ENCODE data around the gene ADAMTS16.

ADAMTS16 gene

DNA sequence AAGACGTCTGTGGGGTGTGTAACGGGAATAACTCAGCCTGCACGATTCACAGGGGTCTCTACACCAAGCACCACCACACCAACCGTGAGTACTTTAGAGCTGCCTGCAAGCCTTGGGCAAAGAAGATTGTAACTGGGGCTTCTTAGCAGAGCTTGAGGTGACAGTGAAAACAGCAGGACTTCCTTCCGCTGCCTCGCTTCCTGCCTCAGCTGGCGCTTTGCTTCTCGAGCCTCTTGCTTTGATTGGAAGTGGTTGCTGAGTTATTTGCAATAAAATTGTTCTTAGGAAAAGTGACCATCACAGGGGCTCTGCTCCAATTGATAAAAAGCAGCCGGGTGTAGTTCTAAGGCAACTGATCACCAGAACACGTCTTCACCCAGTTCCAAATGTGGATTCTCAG lies 99.1 kb downstream of the ADAMTS16 start:
- no peak for DNase-seq

DNA sequence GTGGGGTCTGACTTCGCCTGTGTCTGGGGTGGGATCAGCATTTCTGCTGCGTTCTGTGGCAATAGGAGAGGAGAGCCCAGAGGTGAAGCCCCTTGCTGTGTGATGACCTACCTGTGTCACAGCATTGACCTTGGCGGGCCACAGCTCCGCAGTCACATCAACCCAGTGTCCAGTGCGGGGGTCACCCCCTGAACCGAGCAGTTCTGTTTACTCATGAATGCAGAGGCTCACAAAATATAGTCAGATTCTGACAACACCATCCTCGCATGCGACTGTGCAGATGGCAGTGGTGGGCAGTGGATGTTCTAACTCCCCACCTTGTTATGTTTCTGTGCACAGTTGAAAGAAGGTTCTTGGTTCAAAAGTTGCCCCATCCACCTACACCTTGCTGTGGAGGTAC lies 100.1 kb downstream of the ADAMTS16 start:
- DNase-seq: no peak

DNA sequence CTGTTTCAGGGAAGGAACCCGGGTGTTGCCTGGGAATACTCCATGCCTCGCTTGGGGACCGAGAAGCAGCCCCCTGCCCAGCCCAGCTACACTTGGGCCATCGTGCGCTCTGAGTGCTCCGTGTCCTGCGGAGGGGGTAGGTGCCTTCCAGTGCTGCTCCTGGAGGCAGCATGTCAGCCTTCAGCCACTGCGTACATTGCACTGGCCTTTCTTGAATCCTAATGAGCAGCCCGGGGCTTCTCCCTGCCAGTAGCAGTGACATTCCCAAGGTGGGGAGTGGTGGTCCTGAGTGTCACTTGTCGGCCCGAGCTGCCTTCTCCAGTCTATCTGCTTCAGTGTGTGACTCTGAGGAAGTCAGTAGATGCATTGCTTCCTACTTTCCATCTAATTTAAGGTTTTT lies 101.9 kb downstream of the ADAMTS16 start:
- DNase-seq: no peak

DNA sequence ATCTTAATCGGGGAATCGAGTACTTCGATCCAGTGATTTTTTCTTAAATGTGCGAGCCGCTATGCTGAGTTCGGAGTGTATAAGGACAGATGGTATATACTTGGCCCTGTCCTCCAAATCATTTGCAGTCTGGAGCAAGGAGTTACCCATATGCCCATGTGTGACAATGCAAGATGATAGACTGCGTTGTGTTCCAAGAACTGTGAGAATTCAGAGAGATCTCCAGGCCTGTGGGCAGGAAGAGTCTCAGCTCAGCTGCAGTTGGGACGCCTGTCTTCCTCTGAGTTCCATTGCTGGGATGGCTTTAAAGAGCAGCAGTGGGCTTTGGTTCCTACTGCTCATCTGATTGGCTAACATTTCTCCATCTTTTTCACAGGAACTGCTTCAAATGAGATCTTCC lies 106.6 kb downstream of the ADAMTS16 start:
- no peak for DNase-seq

DNA sequence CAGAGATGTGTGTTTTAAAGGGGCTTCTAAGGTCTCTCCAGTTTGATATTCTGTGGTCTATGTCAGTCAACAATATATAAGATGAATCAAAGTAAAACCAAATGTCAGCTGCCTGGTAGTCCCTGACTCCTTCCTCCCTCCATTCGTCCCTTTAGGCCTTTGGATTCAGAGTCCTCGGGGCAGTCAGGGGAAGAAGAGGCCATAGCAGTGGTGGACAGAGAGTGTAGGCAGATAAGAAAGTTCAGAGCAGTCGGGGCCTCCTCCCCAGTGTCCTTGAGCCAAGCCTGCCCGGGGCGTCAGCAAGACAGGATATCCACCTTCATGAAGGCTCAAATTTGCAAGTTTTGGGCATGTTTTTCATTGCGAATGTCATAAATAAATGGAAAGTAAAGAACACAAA lies 110.6 kb downstream of the ADAMTS16 start:
- no peak for DNase-seq

DNA sequence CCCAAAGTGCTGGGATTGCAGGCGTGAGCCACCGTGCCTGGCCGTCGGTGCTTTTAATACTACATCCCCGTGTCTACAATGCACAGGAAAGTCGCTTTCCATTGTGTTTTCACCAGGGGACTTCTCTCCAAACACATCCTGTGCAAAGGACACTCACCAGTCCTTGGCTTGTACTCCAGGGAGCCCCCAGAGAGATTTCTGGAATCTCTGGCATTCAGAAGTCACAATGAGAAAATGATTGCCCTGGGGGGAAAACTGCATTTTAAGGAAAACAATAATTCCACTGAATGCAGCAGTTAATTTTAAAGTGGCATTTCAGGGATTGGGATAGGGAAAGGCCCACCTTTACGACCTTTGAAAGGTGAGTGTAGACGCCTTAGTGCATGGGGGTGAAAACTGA lies 112.0 kb downstream of the ADAMTS16 start:
- DNase-seq: no peak

DNA sequence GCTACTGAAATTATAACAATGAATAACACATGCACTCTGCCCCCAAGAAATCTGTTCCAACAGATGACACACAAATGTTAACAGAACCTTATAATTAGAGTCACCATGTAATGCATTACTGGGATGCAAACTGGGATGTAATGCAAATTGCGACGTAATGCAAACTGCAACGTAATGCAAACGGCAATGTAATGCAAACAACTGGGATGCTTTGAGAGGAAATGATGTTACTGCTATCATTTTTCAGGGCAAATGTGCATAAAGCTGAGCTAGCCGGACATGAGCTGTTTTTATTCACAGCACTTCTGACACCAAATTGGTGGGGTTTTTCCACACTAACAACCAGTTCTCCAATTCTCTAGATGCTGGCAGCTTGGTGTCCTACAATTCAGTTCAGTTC lies 117.2 kb downstream of the ADAMTS16 start:
- no peak for DNase-seq

DNA sequence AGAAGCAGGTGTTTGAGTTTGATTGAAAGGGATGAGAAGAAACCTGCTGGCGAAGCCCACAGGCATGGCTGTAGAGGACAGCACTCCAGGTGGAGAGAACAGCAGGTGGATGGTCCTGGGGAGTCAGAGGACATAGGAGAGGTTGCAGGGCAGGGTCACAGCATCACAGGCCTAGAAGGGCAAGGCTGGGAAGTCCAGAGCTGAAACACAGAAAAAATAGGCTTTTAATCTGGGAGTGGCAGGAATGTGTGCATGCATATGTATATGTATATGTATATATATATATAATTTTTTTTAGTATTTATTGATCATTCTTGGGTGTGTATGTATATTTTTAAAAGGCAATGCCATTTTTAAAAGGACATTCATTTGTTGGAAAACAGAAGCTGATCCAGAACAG lies 118.4 kb downstream of the ADAMTS16 start:
- no peak for DNase-seq

DNA sequence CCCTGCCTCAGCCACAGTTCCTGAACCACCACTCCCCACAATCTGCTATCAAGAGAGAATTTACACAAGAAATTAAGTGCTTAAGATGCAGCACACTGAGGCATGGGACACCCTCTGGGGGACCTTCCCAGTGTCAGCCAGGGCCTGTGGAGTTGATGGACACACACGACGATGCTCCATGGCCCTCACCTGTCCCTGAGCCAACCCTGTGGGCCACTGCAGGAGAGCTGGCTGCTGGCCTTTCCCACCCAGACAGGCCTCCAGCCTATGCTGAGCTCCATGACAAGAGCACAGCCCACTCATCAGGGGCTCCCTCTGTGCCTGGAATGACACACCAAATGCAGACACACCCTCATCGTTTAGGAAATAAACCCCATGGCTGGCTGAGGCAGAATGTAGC lies 124.6 kb downstream of the ADAMTS16 start:
- no peak for DNase-seq

DNA sequence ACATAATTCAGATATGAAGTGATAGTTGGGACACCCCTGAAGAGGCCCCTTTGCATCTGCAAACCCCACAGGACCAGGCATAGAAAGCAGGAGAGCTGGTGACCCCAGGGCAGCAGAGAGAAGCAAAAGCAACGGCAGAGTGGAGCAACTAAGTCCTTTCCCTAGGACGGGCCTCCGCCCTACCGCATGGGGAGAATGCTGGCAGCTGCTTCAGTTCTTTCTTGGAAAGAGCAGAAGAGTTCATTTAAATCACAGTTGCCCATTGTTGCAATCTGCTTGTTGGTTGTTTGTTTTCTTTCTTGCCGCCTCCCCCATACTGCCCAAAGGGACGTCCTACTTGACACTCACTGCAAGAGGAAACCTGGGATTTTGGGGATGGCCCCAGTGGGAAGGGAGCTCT lies 126.2 kb downstream of the ADAMTS16 start:
- no peak for DNase-seq

DNA sequence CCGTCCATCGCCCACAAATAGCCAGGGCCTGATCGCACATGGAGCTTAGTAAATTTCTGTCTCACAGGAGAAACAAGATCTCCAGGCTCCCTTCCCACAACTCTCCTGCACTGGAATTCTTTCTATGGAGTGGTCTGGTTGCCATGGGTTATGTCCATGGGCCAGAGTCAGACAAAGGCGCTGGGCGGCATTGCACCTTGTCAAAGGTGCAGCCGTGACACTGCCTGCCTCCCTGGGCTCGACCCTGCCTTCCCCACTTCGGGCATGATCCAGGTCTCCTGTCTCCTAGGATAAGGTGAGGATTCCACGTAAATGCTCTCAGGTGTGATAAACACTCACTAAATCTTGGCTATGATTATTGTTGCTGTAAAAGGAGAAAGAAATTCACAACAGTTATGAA lies 130.0 kb downstream of the ADAMTS16 start:
- no peak for DNase-seq

DNA sequence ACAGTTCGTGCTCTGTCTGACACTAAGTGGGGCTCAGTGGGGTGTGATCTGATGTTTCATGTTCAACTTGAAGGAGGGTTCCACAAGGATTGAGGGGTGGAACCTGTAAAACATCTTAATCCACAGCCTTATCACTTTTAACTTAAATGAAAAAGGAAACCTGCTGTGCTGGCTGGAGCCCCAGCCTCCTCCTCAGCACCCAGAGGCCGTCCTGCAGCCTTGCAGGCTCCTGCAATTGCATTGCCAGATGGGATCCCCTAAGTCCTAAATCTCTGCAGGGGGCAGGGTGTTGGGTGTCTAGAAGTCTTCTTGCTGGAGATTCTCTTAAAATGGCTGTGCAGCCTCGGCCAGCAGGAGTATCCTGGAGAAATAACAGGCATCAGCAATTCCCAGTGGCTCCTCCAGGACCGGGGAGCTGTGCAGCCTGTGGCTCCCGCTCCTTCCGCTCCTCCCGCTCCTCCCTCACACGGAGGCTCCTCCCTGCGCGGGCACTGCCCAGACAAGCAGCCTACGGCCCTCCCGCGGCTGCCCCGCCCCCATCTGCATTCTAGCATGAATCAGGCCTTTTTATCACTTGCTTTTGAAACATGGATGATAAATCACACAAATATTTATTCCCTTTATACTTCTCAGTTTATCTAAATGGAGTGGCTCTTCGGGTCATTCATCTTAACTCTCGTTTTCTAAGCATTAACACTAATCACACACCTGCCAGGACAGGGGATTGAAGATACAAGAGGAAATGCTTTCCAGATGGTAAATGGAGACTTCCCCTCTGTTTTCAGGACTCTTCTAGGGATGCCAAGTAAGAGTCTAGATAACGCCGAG lies 131.0 kb downstream of the ADAMTS16 start:
- no peak for DNase-seq

DNA sequence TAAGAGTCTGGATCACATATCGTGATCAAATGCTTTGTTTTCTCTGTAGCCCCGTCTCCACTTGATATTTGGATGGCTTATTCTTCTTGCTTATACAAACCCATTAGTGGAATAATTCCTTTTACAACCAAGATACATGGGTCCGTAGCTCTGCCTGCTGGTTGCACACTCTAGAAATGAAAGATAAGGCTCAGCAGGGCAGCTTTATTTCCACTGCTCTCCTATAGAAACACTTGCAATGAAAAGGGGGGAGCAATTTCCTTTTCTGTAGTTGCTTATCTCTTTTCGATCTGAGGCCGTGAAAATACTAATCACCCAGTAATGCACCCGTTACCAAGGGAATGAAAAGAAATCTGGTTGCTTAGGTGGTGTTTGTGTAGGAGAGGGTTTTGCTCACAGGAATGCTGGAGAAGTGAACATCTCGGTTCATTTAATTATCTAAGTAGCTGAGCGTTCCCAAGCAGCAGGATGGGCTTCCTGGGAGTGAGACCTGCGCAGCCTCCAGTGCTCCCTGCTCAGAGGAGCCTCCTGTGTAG lies 131.7 kb downstream of the ADAMTS16 start:
- no peak for DNase-seq

DNA sequence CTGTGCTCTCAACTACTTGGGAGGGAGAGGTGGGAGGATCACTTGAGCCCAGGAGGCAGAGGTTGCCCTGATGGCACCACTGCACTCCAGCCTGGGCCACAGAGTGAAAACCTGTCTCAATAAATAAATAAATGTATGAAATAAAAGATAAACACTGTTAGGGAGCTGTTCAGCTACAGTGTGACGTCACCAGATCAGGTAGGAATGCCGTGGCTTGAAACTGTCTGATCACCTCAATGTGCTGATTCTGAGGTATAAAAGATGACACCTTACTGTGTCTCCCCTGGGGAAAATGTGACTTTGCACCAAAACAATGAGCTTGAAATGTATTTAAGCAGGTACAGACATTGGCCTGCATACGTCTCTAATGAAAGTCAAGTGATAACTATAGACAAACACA lies 133.3 kb downstream of the ADAMTS16 start:
- DNase-seq: no peak

DNA sequence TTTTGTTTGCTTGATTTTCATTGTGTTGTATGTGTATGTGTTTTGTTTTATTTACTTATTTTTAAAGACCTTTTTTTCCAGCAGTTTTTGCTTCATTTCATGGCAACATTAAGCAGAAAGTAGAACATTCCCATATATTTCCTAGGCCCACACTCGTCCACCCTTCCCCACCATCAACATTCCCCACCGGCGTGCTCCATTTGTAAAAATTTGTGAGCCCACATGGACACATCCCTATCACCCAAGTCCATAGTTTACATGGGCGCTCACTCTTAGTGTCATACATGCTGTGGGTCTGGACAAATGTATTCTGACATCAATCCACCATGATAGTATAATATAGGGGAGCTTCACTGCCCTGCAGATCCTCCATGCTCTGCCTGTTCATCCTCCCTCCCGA lies 133.8 kb downstream of the ADAMTS16 start:
- no peak for DNase-seq

DNA sequence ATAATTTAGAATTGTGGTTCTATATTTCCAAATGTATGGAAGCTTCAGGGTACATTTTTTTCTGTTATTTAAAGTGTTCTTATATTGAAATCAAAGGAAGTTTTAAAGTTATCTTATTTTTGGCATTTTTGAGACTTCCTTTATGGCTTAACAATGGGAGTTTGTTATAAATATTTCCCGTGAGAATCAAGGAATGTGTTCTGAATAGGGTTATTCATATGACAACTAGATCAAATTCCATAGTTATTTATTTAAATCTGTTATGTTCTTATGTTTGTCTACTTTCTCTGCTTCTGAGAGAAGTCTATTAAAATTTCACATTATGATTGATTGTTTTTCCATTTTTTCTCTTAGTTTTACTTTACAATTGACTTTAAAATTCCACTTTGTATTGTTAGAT lies 135.1 kb downstream of the ADAMTS16 start:
- no peak for DNase-seq

DNA sequence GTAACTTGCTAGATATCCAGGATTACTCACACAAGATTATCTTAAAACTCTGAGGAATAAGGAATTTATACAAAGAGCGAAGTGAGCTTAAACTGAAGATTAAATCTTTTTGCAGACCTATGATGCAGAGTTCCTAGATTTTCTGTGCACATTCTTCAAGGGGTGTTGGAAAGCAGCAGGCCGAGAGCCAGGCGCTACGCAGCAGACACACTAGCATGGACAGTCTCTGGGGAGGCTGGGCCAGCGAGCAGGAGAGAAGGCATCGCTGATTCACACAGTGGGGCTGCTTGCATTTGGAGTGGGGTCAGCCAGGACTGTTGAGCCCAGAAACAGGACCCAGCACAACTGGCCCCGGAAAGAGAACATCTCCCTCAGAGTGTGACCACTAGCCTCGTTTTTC lies 136.3 kb downstream of the ADAMTS16 start:
- no peak for DNase-seq

DNA sequence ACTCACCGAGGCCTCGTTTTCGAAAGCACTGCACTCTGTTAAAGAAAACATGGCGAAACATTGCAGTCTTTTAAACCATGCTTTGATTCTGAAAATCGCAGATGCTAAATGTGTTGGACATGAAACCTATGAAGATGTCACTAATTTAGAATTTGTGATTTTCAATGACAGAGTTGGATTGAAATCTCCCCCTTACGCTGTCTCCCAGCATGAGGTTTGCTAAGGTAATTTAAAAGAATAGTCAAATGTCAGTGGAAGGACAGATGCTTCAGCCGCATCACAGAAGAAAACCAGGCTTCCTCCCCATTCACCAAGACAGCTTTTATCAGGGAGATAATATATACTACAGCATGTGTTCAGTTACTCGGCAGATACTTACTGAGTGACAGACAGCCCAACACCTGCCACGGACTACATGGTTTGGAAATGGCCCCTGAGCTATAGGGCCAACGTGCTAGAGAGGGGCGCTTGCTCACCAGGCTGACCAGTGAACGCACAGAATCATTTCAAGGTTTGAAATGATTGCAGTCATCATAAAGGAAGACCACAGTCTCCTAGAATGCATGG lies 136.9 kb downstream of the ADAMTS16 start:
- no peak for DNase-seq

DNA sequence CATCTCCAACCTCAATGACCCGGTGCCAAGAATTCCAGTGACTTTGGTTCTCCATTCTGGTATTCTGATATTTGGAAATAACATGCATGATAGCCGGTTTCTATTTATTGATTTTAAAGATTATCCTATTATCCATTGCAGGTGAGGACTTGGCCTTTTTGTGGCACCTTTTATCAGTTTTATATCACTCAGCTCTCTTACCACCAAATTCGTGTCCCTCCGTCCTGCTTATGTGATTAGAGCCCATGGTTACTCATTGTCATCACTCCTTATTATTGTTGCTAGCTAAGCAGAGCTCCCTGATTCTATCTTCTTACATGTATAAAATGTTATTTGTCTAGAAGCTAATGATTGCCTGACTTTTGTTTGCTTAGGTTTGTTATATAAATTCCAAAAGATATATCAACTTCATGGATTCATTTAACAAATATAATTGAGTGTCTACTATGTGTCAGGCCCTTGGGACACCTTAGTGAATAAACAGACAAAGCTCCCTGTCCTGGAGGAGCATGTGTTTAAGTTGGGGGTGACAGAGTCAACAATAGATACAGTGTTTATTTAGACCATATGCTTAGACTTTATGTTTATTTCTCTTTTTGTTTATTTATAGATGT lies 138.2 kb downstream of the ADAMTS16 start:
- no peak for DNase-seq

DNA sequence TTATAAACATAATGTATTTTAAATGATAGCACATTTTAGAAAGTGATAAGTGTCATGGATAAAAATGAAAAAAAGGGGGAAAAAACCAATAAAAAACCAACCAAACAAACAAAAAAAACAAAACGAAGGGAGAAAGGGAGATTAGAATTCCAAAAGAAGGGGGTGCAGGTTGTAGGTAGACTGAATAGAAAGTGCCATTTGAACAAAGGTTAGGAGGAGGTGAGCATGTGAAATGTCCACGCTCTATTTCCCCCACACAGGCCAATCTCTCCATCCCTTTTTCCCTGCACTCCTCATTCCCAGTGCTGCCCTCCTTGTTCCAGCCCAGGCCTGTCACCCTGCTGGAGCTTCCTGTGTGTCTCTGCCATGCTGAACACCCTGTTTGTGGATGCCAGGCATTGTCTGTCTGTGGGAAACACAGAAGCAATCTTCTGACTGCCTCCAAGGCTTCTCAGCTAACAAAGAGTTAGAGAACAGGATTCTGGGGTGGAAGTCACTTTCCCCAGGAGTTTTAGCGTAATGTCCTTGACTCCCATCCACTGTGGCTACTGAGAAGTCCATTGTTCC lies 138.8 kb downstream of the ADAMTS16 start:
- DNase-seq: no peak

DNA sequence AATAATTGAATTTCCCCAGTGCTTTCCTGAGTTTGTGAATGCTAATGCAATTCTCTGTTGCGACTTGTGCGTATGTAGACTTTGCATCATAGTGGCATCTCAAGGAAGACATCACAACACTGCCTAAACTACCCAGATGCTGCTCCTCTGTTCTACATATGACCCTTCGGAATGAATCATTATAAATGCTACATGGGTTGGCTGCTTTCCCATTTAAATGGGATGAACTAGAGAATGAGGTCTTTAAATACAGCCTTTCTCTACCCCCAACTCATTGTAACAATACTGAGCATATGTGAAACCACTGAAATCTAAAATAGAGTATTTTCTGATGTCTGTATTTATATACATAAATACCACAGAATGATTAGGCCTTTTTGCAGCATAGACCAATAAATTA lies 145.8 kb downstream of the ADAMTS16 start:
- DNase-seq: no peak

DNA sequence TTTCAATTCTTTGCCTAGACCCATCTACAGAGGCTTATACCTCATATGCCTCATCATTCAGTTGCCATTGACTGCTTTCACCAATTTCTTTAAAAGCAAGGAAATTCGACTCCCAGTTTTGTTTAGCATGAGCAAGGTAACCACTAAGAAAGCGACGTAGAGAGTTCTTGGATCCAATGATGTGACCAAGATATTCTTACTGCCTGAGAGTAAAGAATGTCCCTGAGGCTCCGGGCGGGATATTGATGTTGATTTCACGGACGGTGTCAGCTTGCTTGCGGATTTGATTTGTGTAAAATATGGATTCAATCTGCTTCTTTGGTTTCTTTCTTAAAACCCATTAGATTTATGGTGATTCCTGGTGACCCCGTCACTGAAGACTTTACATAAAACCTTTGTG lies 147.3 kb downstream of the ADAMTS16 start:
- no peak for DNase-seq

DNA sequence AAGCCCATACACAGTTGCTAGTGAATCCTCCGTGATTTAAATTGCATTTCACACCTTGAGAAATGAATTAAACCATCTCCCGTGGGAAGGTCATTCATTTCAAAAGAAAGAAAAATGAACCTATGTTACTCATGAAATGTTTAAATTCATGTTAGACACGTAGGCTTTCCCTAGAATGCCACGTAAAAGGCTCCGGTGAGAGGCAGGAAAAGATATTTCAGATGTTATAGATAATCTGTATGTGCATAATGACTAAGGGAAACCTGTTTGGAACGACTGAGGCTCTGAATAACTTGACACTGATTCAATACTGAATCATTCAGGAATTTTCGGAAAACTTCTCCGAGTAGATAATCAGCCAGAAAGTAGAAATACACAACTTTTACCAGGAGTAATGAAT lies 148.1 kb downstream of the ADAMTS16 start:
- DNase-seq: no peak

DNA sequence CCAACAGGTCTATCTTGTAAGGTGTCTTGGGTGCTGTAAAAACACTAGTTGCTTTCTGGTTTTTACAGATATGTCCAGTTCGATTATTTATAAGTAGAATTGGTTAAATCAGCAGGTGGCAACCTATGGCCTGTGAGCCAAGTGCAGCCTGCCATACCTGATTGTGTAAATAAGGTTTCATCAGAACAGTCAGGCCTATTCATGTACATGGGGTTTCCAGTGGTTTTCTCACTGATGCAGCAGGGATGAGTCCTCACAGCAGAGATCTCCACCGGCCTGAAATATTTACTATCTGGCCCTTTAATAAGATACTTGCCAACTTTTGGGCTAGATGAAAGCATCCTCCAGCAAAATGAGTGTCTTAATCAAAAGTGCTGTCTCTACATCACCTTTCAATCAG lies 149.4 kb downstream of the ADAMTS16 start:
- no peak for DNase-seq
